Fibroblast of skin of right quadriceps (primary cell): ENCODE measurements around the gene INPP4A.

Experiments used
- DNase-seq: peaks from one replicate; pipeline ENCODE4 v3.0.0-alpha.2; 2013

INPP4A gene

DNA sequence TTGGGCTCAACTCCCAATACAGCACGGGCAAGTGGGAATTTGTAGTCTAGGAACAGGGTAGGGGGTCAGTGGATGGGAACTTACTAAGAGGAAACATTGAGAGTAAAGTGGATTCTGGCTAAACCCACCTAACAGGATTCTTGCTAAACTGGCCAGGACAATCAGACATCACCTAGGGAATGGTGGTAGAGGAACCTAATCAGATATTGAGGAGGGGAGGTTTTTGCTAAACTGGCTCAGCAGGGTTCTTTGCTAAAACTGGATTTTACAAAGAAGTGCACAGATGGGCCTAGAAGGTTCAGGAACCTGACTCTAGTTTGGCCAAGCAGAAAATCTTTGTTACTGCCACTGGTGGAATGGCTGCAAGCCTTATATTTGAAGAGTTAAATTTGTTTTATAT lies 55.9 kb downstream of the INPP4A start:
- no peak for DNase-seq

DNA sequence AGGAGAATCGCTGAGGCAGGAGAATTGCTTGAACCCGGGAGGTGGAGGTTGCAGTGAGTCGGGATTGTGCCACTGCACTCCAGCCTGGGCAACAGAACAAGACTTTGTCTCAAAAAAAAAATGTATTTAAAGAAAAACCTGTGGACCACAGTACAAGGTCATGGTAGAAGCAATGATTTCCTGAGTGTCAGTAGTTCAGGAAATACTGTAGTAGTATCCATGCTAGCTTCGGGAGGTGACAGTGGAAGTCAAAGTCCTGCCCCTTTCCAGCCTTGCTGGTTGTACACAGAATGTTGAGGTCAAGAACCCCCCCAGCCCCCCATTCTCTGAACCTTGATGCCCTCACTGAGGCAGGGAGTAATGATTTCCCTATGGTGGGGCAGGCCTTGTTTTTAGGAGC lies 56.6 kb downstream of the INPP4A start:
- no peak for DNase-seq

- no peak for DNase-seq
These were observed 57.2 kb downstream of the INPP4A start for GRCh38 chr2:98501876-98502275.

DNA sequence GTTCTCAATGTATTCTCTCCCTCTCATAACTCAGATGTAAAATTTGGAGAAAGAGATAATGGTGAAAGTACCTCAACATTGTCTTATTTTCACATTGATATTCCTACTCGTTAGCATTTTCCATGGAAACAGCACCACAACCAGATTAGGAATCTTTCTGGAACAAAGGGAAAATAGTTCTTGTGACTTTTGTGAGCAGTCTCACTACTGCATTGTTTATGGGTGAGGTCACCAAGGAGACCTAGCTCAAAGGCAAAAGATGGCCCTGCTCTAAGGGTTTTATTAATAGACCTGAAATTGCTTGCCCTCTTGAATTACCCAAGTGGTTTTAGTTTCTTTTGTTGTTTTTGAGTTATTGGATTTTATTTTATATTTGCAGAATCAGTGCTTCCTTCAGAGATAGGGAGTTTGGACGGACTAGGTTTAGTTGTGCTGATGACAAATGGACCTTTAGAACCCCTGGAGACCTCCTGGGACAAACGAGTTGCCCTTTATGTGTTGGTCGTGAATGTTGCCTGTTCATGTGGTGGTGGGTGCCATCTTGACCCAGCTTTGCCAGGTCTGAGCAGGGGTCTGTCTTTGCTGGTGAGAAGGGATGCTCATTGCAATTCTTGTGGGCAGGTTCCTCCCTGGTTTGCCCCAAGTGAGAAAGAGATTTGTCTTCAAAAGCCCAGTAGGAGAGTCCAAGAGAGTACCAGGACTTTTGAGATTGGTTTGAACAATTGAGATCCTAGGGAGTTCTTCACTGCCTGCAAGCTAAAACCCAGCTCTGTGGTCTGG lies 58.1 kb downstream of the INPP4A start:
- DNase-seq = peak; percentile 55

DNA sequence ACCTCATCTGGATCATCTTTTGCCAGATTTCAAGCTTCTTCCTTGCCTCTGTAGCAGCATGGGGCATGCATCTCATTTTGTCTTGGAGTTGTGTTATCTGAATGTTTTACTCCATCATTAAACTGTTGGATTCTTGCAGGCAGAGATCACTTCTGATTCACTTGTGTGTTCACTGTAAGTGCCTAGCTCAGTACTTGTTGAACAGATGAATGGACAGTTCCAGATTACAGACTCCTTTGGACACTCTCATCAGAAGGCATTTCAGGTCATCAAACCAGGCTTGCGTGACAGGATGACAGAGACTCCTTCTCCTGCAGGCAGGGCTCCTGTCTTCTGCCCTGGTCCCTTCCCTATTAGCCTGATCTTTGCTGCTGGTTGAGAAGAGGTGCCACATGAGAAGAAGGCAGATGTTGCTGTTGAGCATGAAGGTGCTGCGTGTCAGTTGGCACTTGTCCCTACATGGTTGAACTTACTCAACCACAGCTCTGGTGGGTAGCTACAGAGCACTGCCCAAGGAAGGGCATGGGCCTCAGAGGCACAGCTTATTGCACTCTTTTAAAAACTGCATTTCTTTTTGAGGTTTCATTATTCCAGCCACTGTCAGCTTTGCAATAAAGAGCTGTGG lies 58.9 kb downstream of the INPP4A start:
- no peak for DNase-seq

DNA sequence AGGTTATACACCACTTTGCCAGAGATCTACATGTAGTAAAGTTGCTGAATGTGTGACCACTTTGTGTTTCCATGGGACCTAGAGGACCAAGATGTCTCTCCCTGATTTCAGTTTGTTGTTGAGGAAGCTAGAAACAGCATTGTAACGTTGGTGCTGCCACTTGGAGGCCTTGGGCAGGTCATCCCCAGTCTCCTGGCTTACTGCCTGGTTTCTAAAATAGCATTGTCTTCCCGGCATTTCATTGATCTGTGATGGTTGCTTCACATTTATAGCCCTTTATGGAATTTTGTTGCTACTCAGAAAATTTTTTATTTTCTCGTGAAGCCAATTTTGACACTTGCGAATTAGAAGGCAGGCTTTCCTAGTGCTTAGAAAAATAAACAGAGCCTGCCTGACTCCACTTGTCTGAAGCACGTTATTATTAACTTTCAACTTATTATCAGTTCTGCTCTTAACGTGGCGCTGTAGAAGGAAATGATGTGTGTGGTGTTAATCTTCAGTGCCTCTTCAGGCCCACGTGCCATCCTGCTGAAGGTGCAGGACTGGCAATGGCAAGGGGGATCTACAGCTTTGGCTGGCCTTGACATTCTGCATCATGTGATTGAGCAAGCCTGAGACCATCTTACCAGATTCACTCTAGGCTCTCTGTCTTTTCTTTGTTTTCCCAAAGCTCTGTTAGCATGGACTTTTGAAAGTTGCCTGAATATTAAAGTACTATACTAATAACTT lies 59.9 kb downstream of the INPP4A start:
- no peak for DNase-seq

- DNase-seq = peak; percentile 9
These were observed 60.7 kb downstream of the INPP4A start for GRCh38 chr2:98505311-98505808.

- no peak for DNase-seq
These were observed 61.5 kb downstream of the INPP4A start for GRCh38 chr2:98505971-98506664.

DNA sequence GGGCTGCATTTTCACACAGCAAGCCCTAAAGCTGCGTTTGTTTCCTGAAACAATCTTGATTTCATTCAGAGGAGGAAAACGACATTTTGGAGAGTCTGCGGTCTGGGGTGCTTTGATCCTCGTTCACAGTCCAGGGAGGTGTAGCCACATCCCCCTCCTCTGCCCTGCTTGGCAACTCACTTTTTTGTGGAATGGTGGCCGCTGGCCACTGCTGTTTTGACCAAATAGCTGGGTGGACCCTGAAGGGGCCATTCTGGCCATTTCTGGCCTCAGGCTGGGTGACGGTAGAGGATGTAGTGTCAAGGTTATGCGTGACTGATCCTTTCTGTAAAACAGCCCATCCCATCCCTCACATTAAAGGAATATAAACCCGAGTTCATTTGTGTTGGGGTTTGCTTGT lies 62.2 kb downstream of the INPP4A start:
- no peak for DNase-seq

DNA sequence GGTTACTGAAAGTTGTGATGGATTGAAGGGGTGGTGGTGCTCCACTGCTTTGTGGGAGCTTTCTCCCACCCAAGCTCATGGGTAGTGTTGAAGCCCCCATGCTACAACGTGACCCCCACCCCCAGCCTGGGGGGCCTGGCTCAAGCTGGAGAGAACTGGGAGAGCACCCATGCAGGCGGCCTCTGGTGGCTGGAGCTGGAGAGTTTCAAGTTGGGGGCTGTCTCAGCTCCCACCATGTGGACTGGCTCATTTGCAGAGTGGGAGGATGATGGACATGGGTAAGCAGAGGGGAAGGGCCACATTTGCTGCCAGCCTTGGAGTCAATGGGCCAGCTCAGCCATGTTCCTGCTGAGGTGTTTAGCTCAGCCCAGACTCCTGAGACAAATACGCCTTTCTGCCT lies 62.8 kb downstream of the INPP4A start:
- no peak for DNase-seq

DNA sequence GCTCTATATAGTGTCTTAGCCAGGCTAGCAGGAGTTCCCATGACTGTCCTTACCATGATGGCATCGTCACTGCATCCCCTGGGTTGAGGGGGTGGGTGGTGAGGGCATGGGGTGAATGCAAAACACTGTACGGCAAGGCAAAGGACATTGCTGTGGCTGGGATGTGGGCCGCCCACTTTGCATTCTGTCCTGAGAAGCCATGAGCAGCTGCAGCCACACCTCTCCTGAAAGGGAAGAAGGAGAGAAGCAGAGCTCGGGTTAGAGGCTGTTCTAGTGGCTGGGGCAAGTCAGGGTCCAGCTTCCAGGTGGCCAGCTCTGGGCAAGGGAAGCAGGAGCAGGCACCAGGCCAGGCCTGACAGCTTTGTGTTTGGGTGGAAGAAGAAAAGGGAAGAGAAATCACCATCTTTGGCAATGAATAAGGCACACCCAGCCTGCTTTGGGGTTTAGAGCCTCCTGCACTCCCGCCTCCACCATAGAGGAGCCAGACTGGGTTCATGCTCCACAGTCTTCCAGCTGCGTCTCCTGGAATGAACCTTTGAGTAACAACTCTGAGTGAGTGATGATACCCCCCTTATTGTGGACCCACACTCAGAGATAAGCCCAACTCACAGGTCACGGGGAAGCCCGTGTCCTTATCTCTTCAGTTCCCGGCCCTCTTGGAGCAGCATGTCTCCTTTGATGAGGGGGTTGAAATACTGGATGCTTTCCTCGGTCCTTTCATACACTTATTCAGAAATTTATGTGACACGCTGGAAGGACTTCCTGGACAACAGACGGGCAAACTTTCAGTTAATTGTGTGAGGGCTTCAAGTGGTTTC lies 63.4 kb downstream of the INPP4A start:
- DNase-seq = no peak

GRCh38 chr2:98508709-98509066 lies 64.0 kb downstream of the INPP4A start:
- no peak for DNase-seq

GRCh38 chr2:98509542-98510321 lies 65.1 kb downstream of the INPP4A start:
- no peak for DNase-seq

GRCh38 chr2:98510322-98510662 lies 65.6 kb downstream of the INPP4A start:
- no peak for DNase-seq

- DNase-seq = no peak
These were observed 67.3 kb downstream of the INPP4A start for GRCh38 chr2:98511981-98512380.

GRCh38 chr2:98512699-98513098 lies 68.0 kb downstream of the INPP4A start:
- no peak for DNase-seq

DNA sequence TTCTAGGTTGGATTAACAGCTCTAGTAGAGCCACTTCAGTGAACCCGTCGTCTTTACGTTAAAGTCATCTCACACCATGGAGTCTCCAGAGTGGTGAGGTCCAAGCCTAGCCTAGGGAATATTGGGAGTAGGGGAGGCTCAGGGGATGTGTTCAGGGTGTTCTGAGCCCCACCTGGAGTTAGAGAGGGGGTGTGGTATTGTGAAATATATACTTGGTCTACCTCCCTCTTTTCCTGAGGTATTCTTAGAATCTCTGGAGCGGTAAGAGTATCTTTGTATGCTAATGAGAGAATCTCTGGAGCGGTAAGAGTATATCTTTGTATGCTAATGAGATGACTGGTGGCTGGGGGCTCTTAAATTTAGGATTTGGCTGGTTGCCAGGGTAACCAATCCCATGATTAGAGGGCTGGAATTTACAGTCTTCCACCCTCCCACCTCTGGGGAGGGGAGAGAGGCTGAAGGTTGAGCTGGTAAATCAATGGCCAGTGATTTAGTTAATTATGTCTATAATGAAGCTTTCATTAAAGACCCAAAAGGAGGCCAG lies 69.5 kb downstream of the INPP4A start:
- DNase-seq = no peak

- no peak for DNase-seq
These were observed 70.2 kb downstream of the INPP4A start for GRCh38 chr2:98514879-98515249.

DNA sequence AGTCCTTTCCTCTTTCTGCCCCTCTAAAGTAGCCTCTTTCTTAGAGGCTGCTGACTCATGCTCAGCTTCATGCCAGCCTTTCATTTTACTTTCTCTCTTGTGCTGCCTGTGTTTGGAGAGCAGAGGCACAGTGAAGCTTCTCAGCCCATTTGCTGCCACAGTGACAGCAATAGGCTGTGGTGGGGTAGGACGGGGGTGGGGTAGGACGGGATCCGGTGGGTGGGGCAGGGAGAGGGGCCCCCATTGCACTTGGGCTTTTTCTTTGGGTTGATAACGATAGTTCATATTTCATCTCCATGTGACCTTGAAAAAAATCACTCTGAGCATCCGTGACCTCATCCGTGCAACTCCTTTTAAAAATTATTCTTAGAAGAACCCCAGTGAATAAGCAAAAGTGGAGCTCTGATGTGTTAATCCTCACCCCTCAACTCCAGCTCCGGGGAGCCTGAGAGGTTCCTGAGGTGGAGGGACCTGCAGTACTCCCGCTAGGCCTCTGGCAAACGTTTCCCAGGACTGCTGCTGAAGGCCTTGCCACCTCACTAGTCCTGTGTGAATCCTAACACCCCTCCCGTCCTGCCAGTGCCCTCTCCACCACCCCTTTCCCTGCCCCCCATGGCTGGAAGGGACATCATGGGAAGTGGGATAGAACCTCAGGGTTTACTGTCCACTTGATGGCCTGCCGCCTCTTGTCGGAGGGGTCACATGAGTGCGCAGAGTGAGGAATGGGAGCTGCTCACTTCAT lies 70.8 kb downstream of the INPP4A start:
- peak; percentile 32 for DNase-seq

GRCh38 chr2:98516571-98516970 lies 71.9 kb downstream of the INPP4A start:
- no peak for DNase-seq

- no peak for DNase-seq
These were observed 73.0 kb downstream of the INPP4A start for GRCh38 chr2:98517636-98518035.
